Panc1 (cell line): ENCODE results near the gene ZNF862. TPM values are rescaled to one million over a fixed set of nuclear protein-coding genes. Genes with fewer than 3 reads are reported as not detected.

ENCODE experiments used
- ATAC-seq: fragments of 200-7000 bp; cut with Tn5 transposase; 2 replicates; pipeline ENCODE4 v1.9.1; 2020; ENCODE audit warnings: mild to moderate bottlenecking, moderate library complexity
- BruUV-seq: library from RNA; stranded (reverse); fragments of 400-500 nt; replicated peaks from 2 replicates; lab custom pipeline; 2021; lab: Mats Ljungman, UMichigan
- CTCF ChIA-PET: fragments of 300-600 bp; sonication (Branson Sonifier 250); formaldehyde crosslinking; loops from one replicate; lab custom pipeline; 2022; ENCODE audit warnings: antibody characterized with exemption; lab: Charles Lee
- POLR2A ChIA-PET: fragments of 300-600 bp; sonication (Branson Sonifier 250); formaldehyde crosslinking; loops from one replicate; lab custom pipeline; 2022; ENCODE audit warnings: antibody characterized with exemption; lab: Charles Lee
- DNase-seq: peaks from one replicate; pipeline ENCODE4 v3.0.0-alpha.2; 2010; ENCODE audit warnings: low read depth, low spot score
- H3K27ac ChIP-seq: 2 replicates; pipeline ENCODE4 v1.5.1; 2011; ENCODE audit warnings: mild to moderate bottlenecking, low read length, inconsistent platforms
- H3K27me3 ChIP-seq: fragments of 200-500 bp; sonication (Bioruptor generic); 2 replicates; pipeline ENCODE4 v1.6.0; 2014; ENCODE audit warnings: low read length, inconsistent platforms; ENCODE audit not compliant: control insufficient read depth, insufficient read depth
- H3K36me3 ChIP-seq: fragments of 200-500 bp; sonication (Bioruptor generic); 2 replicates; pipeline ENCODE4 v1.5.1; 2014; ENCODE audit warnings: inconsistent platforms, mild to moderate bottlenecking, low read length, moderate library complexity; ENCODE audit not compliant: control insufficient read depth, insufficient read depth
- H3K4me1 ChIP-seq: 2 replicates; pipeline ENCODE4 v1.5.1; 2011; ENCODE audit warnings: inconsistent platforms, mild to moderate bottlenecking, low read length, moderate library complexity; ENCODE audit not compliant: control insufficient read depth, insufficient read depth
- H3K4me3 ChIP-seq, 2 experiments: 2 replicates each; pipeline ENCODE4 v1.5.1; 2011 to 2012; ENCODE audit warnings: low read depth in 2 of 2, low read length in 2 of 2, mild to moderate bottlenecking in 2 of 2, inconsistent platforms in 1 of 2, moderate library complexity in 1 of 2
- H3K9me3 ChIP-seq: fragments of 200-500 bp; sonication (Bioruptor generic); 2 replicates; pipeline ENCODE4 v1.5.1; 2014; ENCODE audit warnings: low read depth, mild to moderate bottlenecking, inconsistent platforms, low read length, moderate library complexity; ENCODE audit not compliant: control insufficient read depth, insufficient read depth
- CTCF ChIP-seq: fragments of 450-650 bp; IDR thresholded peaks from 2 replicates; pipeline ENCODE4 v1.5.1; 2017; ENCODE audit warnings: mild to moderate bottlenecking
- POLR2AphosphoS5 ChIP-seq: IDR thresholded peaks from 2 replicates; pipeline ENCODE4 v1.6.1; 2012; ENCODE audit warnings: mild to moderate bottlenecking, low read depth, low read length, moderate library complexity
- REST ChIP-seq, 2 experiments: IDR thresholded peaks; 2 replicates each; pipeline ENCODE4 v1.6.1; 2011 to 2012; ENCODE audit warnings: low read depth in 2 of 2, control low read depth in 1 of 2, low read length in 1 of 2, mild to moderate bottlenecking in 1 of 2, moderate library complexity in 1 of 2; ENCODE audit not compliant: insufficient read depth in 1 of 2
- SIN3A ChIP-seq: IDR thresholded peaks from 2 replicates; pipeline ENCODE4 v1.6.1; 2012; ENCODE audit warnings: low read depth, mild to moderate bottlenecking, low read length, moderate library complexity, borderline replicate concordance; ENCODE audit not compliant: insufficient read depth
- TCF7L2 ChIP-seq: IDR thresholded peaks from 2 replicates; pipeline ENCODE4 v1.6.1; 2011; ENCODE audit warnings: mild to moderate bottlenecking, low read depth, low read length, inconsistent platforms
- in situ Hi-C: cut with HindIII; loops from 2 replicates; pipeline ENCODE4 v1.10.0; 2016; ENCODE audit warnings: low sequenced_read_pairs, low pct_unique_long_range_greater_than_20kb
- intact Hi-C: fragments of 100-400 bp; cut with micrococcal nuclease; formaldehyde crosslinking; loops from one replicate; pipeline ENCODE4 v1.10.0; 2022; ENCODE audit not compliant: unreplicated experiment
- total RNA-seq: library from RNA; stranded (reverse); gene quantifications from one replicate; pipeline ENCODE4 v1.2.1, GENCODE V29; 2021; ENCODE audit not compliant: unreplicated experiment

The ZNF862 gene
- total RNA-seq, 1 experiment from 2014 or later, result 6.8 TPM

GRCh38 chr7:149849174-149849573 is 11.0 kb downstream of the ZNF862 start:
- intact Hi-C loops (no loop called here), in situ Hi-C loops (no loop called here)
- no peaks in the 10 kb centered on the region for H3K4me1 ChIP-seq
- POLR2A ChIA-PET, result no interaction called here
- DNase-seq (no peak), ATAC-seq (no peak)
- no peaks in the 10 kb centered on the region for H3K36me3 ChIP-seq
- H3K9me3 ChIP-seq, result no peaks in the 10 kb centered on the region
- no peak overlapping the region for H3K4me3 ChIP-seq
- no peaks in the 10 kb centered on the region for H3K27me3 ChIP-seq
- no peak for TF ChIP-seq TCF7L2
- TF ChIP-seq SIN3A, result no peak
- TF ChIP-seq POLR2AphosphoS5, result no peak
- no peak for TF ChIP-seq REST (IDR thresholded peaks at IDR 0.05; ENCODE audit: insufficient read depth in 1 of 2, low read depth in 2 of 2, low read length in 1 of 2)
- TF ChIP-seq CTCF, result no peak
- BruUV-seq, result no TSS peak
- CTCF ChIA-PET, result no interaction called here
- H3K27ac ChIP-seq, result no peak overlapping the region

- DNase-seq, result no peak
- in situ Hi-C loops (no loop called here), intact Hi-C loops (no loop called here)
- POLR2A ChIA-PET, result no interaction called here
- no peaks in the 10 kb centered on the region for H3K27me3 ChIP-seq
- no TSS peak for BruUV-seq
- H3K27ac ChIP-seq, result no peak overlapping the region
- no peaks in the 10 kb centered on the region for H3K36me3 ChIP-seq
- H3K9me3 ChIP-seq, result no peaks in the 10 kb centered on the region
- no peaks in the 10 kb centered on the region; the same call in 1 of the 2 replicates for H3K4me1 ChIP-seq
- no peak for ATAC-seq
- CTCF ChIA-PET, result no interaction called here
- TF ChIP-seq CTCF (no peak), REST (IDR thresholded peaks at IDR 0.05; ENCODE audit: insufficient read depth in 1 of 2, low read depth in 2 of 2, low read length in 1 of 2) (no peak), SIN3A (no peak), TCF7L2 (no peak), POLR2AphosphoS5 (no peak)
- no peak overlapping the region for H3K4me3 ChIP-seq
These were observed 11.9 kb downstream of the ZNF862 start for GRCh38 chr7:149850007-149850594.
